LoVo (cell line): ENCODE measurements around the gene PLXNA3.

Experiments used
- DNase-seq: peaks from one replicate; pipeline ENCODE4 v3.0.0-alpha.2; 2016; ENCODE audit warnings: low spot score

Gene PLXNA3

GRCh38 chrX:154435171-154435733 is 22.8 kb upstream of the PLXNA3 start:
- DNase-seq, result no peak

- DNase-seq, result peak; percentile 20
Observed at GRCh38 chrX:154436374-154436982, 21.6 kb upstream of the PLXNA3 start.

- DNase-seq, result peak; percentile 42
Observed at GRCh38 chrX:154436983-154437752, 20.9 kb upstream of the PLXNA3 start, which contains the start of gene GDI1. TSS of gene GDI1 (plus strand) at chrX:154437154. CDS start at chrX:154437255, 101 bp downstream.

GRCh38 chrX:154437971-154438893 is 19.8 kb upstream of the PLXNA3 start:
- no peak for DNase-seq

- DNase-seq, result no peak
Observed at GRCh38 chrX:154439841-154440240, 18.2 kb upstream of the PLXNA3 start.

- DNase-seq, result no peak
Observed at GRCh38 chrX:154440623-154441357, 17.3 kb upstream of the PLXNA3 start.

- no peak for DNase-seq
Observed at GRCh38 chrX:154441564-154441963, 16.5 kb upstream of the PLXNA3 start.

- no peak for DNase-seq
Observed at GRCh38 chrX:154441984-154442707, 15.9 kb upstream of the PLXNA3 start.

GRCh38 chrX:154443479-154443910 is 14.6 kb upstream of the PLXNA3 start:
- no peak for DNase-seq

GRCh38 chrX:154443992-154444754 is 13.9 kb upstream of the PLXNA3 start, which contains the start of gene FAM50A:
TSS of gene FAM50A (plus strand) at chrX:154444141. CDS start at chrX:154444236, 95 bp downstream.
- DNase-seq, result peak; percentile 66

- no peak for DNase-seq
Observed at GRCh38 chrX:154444755-154445246, 13.3 kb upstream of the PLXNA3 start.

GRCh38 chrX:154445776-154446175 is 12.3 kb upstream of the PLXNA3 start:
- no peak for DNase-seq

GRCh38 chrX:154446430-154446829 is 11.7 kb upstream of the PLXNA3 start:
- DNase-seq, result no peak

GRCh38 chrX:154448484-154448883 is 9.6 kb upstream of the PLXNA3 start:
- no peak for DNase-seq

- no peak for DNase-seq
Observed at GRCh38 chrX:154449618-154450017, 8.5 kb upstream of the PLXNA3 start.

GRCh38 chrX:154450312-154450711 is 7.8 kb upstream of the PLXNA3 start:
- DNase-seq, result no peak

- no peak for DNase-seq
Observed at GRCh38 chrX:154452823-154453222, 5.3 kb upstream of the PLXNA3 start.

GRCh38 chrX:154457491-154458115 is 478 bp upstream of the PLXNA3 start:
- peak; percentile 56 for DNase-seq
